Measurements from ENCODE around the gene ZCCHC4.

Gene ZCCHC4

GRCh38 chr4:25406081-25406692 is 93.6 kb downstream of the ZCCHC4 start (continued):
- TF ChIP-seq, protein P1, sequence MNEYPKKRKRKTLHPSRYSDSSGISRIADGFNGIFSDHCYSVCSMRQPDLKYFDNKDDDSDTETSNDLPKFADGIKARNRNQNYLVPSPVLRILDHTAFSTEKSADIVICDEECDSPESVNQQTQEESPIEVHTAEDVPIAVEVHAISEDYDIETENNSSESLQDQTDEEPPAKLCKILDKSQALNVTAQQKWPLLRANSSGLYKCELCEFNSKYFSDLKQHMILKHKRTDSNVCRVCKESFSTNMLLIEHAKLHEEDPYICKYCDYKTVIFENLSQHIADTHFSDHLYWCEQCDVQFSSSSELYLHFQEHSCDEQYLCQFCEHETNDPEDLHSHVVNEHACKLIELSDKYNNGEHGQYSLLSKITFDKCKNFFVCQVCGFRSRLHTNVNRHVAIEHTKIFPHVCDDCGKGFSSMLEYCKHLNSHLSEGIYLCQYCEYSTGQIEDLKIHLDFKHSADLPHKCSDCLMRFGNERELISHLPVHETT (tag by site-specific recombination; IDR thresholded peaks at IDR 0.05) = no peak
- TF ChIP-seq ZNF239 (tag by site-specific recombination; IDR thresholded peaks at IDR 0.05) = no peak
- TF ChIP-seq ZNF623 (tag by site-specific recombination; IDR thresholded peaks at IDR 0.05) = no peak

DNA sequence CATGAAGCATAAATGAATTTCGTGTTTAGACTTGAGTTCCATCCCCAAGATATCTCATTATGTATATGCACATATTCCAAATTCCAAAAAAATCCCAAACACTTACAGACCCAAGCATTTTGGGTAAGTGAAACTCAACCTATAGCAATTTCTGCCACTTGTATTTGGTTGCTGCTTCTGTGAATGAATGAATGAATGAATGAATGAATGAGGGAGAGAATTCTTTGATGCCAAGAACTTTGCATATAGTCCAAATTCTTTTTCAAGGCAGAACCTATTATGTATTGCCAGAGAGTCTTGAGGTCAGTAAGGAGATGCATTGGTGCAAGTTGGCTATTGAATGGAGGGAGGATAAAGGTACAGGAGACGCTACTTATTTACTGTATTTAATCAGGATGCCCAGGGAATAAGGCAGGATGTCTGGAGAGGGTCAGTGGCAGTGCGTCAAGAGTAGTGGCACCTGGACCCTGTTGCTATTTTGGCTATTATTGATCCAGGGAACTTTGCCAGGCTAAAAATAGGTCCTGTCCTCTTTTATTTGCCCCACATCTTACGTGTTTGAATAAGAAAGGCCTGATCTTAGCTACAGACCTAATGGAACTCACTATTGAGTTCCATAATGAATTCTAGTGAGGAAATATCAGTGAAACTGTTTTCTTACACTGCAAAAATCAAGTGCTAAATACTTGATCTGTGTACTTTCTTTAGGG is 98.4 kb downstream of the ZCCHC4 start:
- H3K9me3 ChIP-seq (ENCODE audit: control insufficient read depth, insufficient read depth, low read depth, low read length) = no peaks in the 10 kb centered on the region
- H3K36me3 ChIP-seq (ENCODE audit: control insufficient read depth in 2 of 2, insufficient read depth in 1 of 2, low read length in 2 of 2) = peaks cover 13 to 83% of the 10 kb centered on the region in 2 experiments
- TF ChIP-seq ZNF221 (tag by site-specific recombination; IDR thresholded peaks at IDR 0.05; ENCODE audit: borderline replicate concordance) (no peak), ZNF664 (tag by site-specific recombination; IDR thresholded peaks at IDR 0.05) (no peak), ZNF549 (tag by site-specific recombination; IDR thresholded peaks at IDR 0.05) (no peak), ZNF423 (tag by site-specific recombination; IDR thresholded peaks at IDR 0.05) (no peak), ZNF140 (tag by site-specific recombination; IDR thresholded peaks at IDR 0.05) (no peak), ZNF843 (tag by site-specific recombination; IDR thresholded peaks at IDR 0.05) (no peak), SETDB1 (IDR thresholded peaks at IDR 0.05; ENCODE audit: insufficient read length, low read length) (no peak), ZNF629 (tag by site-specific recombination; IDR thresholded peaks at IDR 0.05) (no peak), GLIS1 (tag by site-specific recombination; IDR thresholded peaks at IDR 0.05) (no peak), ZNF701 (tag by site-specific recombination; IDR thresholded peaks at IDR 0.05) (no peak), ZNF239 (tag by site-specific recombination; IDR thresholded peaks at IDR 0.05) (no peak), ZNF155 (tag by site-specific recombination; IDR thresholded peaks at IDR 0.05) (no peak), FEZF1 (tag by site-specific recombination; IDR thresholded peaks at IDR 0.05) (no peak), ZFP37 (tag by site-specific recombination; IDR thresholded peaks at IDR 0.05) (no peak), ZNF174 (tag by site-specific recombination; IDR thresholded peaks at IDR 0.05) (no peak), ZNF621 (tag by site-specific recombination; IDR thresholded peaks at IDR 0.05) (no peak), HOXD13 (CRISPR knock-in tag; IDR thresholded peaks at IDR 0.05; ENCODE audit: borderline replicate concordance) (no peak), ZNF658 (tag by site-specific recombination; IDR thresholded peaks at IDR 0.05) (no peak), SP2 (tag by site-specific recombination; IDR thresholded peaks at IDR 0.05) (no peak)
- TF ChIP-seq, protein P2, sequence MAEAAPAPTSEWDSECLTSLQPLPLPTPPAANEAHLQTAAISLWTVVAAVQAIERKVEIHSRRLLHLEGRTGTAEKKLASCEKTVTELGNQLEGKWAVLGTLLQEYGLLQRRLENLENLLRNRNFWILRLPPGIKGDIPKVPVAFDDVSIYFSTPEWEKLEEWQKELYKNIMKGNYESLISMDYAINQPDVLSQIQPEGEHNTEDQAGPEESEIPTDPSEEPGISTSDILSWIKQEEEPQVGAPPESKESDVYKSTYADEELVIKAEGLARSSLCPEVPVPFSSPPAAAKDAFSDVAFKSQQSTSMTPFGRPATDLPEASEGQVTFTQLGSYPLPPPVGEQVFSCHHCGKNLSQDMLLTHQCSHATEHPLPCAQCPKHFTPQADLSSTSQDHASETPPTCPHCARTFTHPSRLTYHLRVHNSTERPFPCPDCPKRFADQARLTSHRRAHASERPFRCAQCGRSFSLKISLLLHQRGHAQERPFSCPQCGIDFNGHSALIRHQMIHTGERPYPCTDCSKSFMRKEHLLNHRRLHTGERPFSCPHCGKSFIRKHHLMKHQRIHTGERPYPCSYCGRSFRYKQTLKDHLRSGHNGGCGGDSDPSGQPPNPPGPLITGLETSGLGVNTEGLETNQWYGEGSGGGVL (tag by site-specific recombination; IDR thresholded peaks at IDR 0.05) = no peak
- H3K4me3 ChIP-seq (ENCODE audit: low read depth, low read length) = no peak overlapping the region
- ChIA-PET CTCF (interaction anchor here (0.6 kb wide), 1 partner anchor 391 kb away, joined by 3 read pairs; no protein-coding TSS in a partner anchor), POLR2A (no interaction called here)
- H3K4me1 ChIP-seq (ENCODE audit: control insufficient read depth, insufficient read depth, low read length) = no peaks in the 10 kb centered on the region
- no peak overlapping the region for H3K27ac ChIP-seq (ENCODE audit: extremely low read depth, low read depth, low read length)

DNA sequence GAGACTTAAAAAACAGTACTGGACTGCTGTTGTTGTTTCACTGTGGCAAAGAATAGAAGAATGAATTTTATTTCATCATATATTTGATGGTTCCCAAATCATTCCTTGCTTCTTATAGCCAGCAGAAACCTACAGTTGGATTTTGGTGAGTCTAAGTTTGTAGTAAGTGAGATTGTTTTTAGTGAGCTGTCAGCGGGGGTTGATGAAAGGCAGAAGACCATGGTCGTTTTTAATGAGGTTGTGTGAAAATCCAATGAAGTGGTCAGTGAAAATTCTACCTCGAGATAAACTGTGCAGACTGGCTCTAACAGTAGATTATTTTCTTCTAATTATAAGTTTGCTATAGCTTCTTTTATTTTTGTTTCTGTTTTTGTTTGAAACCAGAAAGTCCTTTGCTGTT is 100.7 kb downstream of the ZCCHC4 start:
- no peak overlapping the region for H3K4me3 ChIP-seq (ENCODE audit: low read depth, low read length)
- peaks cover 6 to 87% of the 10 kb centered on the region in 2 experiments for H3K36me3 ChIP-seq (ENCODE audit: control insufficient read depth in 2 of 2, insufficient read depth in 1 of 2, low read length in 2 of 2)
- CTCF ChIA-PET = no interaction called here
- no peaks in the 10 kb centered on the region for H3K9me3 ChIP-seq (ENCODE audit: control insufficient read depth, insufficient read depth, low read depth, low read length)
- no peak overlapping the region for H3K27ac ChIP-seq (ENCODE audit: extremely low read depth, low read depth, low read length)
- POLR2A ChIA-PET = no interaction called here
- H3K4me1 ChIP-seq (ENCODE audit: control insufficient read depth, insufficient read depth, low read length) = no peaks in the 10 kb centered on the region
- no peak for TF ChIP-seq YY2 (tag by site-specific recombination; IDR thresholded peaks at IDR 0.05)
- TF ChIP-seq BCL11B (tag by site-specific recombination; IDR thresholded peaks at IDR 0.05; ENCODE audit: low read depth) = no peak
- TF ChIP-seq ZNF555 (tag by site-specific recombination; conservative IDR thresholded peaks at IDR 0.05) = no peak
- TF ChIP-seq ZNF654 (tag by site-specific recombination; IDR thresholded peaks at IDR 0.05; ENCODE audit: low read depth) = no peak
- TF ChIP-seq ZNF311 (tag by site-specific recombination; IDR thresholded peaks at IDR 0.05; ENCODE audit: borderline replicate concordance) = no peak
- TF ChIP-seq BCL6B (tag by site-specific recombination; IDR thresholded peaks at IDR 0.05) = no peak
- TF ChIP-seq HOXD13 (CRISPR knock-in tag; IDR thresholded peaks at IDR 0.05; ENCODE audit: borderline replicate concordance) = no peak
- no peak for TF ChIP-seq ZNF24 (tag by site-specific recombination; IDR thresholded peaks at IDR 0.05)
- no peak for TF ChIP-seq ZNF548 (tag by site-specific recombination; IDR thresholded peaks at IDR 0.05)
- TF ChIP-seq ZNF530 (tag by site-specific recombination; IDR thresholded peaks at IDR 0.05; ENCODE audit: low read depth) = no peak
- TF ChIP-seq ZNF76 (tag by site-specific recombination; IDR thresholded peaks at IDR 0.05; ENCODE audit: borderline replicate concordance, low read depth) = no peak
